Kidney epithelial cell (primary cell): ENCODE data around the gene QPCT. TPM values are rescaled to one million over a fixed set of nuclear protein-coding genes. Genes with fewer than 3 reads are reported as not detected.

Source experiments
- DNase-seq: peaks from one replicate; pipeline ENCODE4 v3.0.0-alpha.2; 2010; ENCODE audit warnings: low read depth
- H3K27me3 ChIP-seq: 2 replicates; pipeline ENCODE4 v1.6.0; 2011; ENCODE audit warnings: low read length; ENCODE audit not compliant: control insufficient read depth, insufficient read depth
- H3K36me3 ChIP-seq: 2 replicates; pipeline ENCODE4 v1.5.1; 2011; ENCODE audit warnings: low read length; ENCODE audit not compliant: control insufficient read depth, insufficient read depth
- H3K4me3 ChIP-seq: 2 replicates; pipeline ENCODE4 v1.5.1; 2011; ENCODE audit warnings: low read depth, mild to moderate bottlenecking, control low read depth, low read length
- total RNA-seq: library from RNA; depleted of rRNA; stranded (reverse); fragments of >200 nt; gene quantifications from 2 replicates; pipeline ENCODE4 v1.2.3, GENCODE V29; 2015
- TF ChIP-seq, protein P1 (sequence below): IDR thresholded peaks from 2 replicates; pipeline ENCODE4 v1.5.1; 2011; ENCODE audit warnings: mild to moderate bottlenecking, moderate library complexity, low read length, control low read depth, inconsistent platforms; ENCODE audit not compliant: insufficient read depth, poor library complexity, severe bottlenecking

The QPCT gene
- total RNA-seq, 1 donor from 2014 or later: 35.4 TPM

DNA sequence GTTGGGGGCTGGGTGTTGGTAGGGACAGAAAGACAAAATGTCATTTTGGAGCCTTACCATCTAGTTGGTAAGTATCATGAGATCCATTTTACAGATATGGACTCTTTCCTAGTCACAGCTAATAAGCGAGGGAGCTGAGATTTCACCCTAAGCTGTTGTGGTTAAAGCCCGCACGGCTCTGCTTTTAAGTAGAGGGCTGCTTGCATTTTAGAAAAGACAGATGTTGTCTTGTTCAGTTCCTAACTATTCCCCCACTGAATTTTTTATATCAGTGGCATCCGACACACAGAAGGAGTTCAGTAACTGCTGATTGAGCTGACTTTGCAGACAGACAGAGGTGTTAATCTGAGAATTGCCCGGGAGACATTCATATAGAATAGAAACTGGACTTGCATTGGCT, 3.7 kb downstream of the QPCT start:
- TF ChIP-seq, protein P1, sequence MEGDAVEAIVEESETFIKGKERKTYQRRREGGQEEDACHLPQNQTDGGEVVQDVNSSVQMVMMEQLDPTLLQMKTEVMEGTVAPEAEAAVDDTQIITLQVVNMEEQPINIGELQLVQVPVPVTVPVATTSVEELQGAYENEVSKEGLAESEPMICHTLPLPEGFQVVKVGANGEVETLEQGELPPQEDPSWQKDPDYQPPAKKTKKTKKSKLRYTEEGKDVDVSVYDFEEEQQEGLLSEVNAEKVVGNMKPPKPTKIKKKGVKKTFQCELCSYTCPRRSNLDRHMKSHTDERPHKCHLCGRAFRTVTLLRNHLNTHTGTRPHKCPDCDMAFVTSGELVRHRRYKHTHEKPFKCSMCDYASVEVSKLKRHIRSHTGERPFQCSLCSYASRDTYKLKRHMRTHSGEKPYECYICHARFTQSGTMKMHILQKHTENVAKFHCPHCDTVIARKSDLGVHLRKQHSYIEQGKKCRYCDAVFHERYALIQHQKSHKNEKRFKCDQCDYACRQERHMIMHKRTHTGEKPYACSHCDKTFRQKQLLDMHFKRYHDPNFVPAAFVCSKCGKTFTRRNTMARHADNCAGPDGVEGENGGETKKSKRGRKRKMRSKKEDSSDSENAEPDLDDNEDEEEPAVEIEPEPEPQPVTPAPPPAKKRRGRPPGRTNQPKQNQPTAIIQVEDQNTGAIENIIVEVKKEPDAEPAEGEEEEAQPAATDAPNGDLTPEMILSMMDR: no peak
- no peak overlapping the region for H3K4me3 ChIP-seq
- H3K36me3 ChIP-seq: no peaks in the 10 kb centered on the region
- DNase-seq: no peak
- H3K27me3 ChIP-seq: no peaks in the 10 kb centered on the region

DNA sequence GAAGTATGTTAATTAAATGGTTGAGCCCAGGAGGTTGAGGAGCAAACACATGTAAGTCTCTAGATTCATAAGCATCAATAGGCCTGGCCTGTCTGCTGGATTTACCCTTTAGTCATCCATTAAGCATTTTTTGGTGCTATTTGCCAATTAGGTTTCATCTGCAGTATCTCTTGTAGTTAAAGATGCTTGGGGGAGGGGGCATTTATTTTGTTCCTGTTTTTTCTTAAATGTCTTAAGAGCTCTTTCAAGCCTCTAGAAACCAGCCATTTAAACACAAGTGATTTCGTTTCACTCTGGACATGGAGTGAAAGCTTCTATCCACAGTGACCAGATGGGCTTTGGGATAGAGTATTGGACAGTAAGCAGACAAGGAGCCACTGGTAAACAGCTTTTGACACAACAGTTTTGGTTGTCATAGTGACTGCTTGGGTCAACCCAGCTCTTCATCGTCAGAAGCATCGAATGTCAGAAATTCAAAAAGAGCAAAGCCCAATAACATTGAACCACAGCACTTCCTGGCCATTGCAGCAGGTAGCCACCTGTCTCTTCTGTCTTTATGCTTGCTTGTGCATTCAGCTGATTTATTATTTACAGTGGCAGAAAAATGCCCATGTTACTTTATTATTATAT, 4.9 kb downstream of the QPCT start:
- TF ChIP-seq, protein P1: no peak
- Histone ChIP-seq H3K36me3 (no peaks in the 10 kb centered on the region), H3K4me3 (no peak overlapping the region), H3K27me3 (no peaks in the 10 kb centered on the region)
- DNase-seq: no peak

DNA sequence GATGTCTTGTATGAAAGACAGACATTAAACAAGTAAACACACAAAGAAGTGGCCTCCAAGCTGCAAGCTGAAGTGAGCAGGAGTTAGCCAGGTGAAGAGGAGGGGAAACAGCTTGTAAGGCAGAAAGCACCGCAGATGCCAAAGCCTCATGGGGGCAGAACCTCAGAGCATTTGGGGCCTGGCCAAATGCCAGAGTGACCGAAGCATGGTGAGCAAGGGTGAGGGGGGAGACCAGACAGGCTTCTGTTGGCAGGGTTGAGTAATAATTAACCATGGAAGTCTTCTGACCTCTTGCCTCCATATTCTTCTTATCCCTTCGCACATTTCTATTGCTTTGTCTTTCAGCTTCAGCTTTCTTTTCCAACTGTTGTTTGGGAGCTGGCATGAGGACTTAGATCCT, 5.6 kb downstream of the QPCT start:
- H3K36me3 ChIP-seq: no peaks in the 10 kb centered on the region
- TF ChIP-seq, protein P1: no peak
- no peaks in the 10 kb centered on the region for H3K27me3 ChIP-seq
- peak; percentile 75 for DNase-seq
- no peak overlapping the region for H3K4me3 ChIP-seq

DNA sequence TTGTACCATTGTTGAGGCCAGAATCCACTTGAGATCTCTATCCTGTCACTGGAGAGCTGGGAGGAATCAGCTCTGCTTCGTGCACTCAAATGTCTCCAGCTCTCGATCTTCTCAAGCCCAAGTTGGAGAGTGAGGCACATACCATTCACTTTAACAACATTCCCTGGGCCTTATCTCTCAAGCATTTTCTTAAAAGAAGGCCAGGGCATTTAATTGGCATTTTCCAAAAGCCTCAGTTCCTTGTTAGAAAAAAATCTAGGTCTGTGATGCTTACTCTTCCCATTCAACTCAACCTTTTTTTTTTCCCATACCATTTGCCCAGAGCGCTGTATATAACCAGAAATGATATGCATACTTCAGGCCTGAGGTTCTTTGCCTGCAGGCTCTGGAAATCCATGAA, 10.1 kb downstream of the QPCT start:
- H3K36me3 ChIP-seq: no peaks in the 10 kb centered on the region
- no peak for DNase-seq
- TF ChIP-seq, protein P1: no peak
- no peaks in the 10 kb centered on the region for H3K27me3 ChIP-seq
- H3K4me3 ChIP-seq: no peak overlapping the region

DNA sequence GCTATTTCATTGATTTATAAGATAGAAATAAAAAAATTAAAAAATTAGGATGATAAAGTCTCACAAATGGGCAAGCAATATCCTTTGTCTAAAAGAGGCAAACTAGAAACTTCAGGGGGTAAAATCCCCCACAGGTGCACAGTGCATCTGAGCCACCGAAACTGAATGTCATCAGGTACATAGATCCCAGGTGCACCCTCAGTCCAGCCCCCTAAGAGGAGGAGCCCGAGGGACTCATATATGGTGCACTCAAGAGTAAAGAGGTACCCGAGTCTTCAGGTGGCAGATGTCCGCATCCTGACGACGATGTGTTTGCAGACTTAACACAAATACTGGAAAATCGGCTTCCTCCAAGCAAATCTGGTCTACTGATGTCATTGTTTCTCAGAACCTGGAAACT, 11.3 kb downstream of the QPCT start:
- DNase-seq: no peak
- TF ChIP-seq, protein P1: no peak

DNA sequence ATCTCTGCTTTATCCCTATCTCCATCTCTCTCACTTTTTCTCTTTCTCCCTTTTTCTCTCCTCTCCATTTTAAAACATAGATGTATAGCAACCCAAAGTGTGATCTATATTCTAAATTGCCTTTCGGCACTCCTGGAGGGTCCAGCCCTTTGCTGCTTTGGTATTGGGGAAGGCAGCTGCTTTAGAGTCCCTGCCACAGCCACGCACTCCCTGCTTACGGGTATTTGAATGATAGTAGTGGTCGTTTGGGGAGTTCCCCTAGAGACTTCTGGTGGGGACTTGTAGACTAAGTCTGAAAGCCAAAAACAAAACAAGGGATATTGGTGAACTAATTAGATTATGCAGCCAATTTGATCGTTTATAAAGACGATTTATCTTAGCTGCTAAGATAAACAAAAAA, 11.9 kb downstream of the QPCT start:
- Histone ChIP-seq H3K4me3 (no peak overlapping the region), H3K27me3 (no peaks in the 10 kb centered on the region), H3K36me3 (no peaks in the 10 kb centered on the region)
- TF ChIP-seq, protein P1: no peak
- no peak for DNase-seq

More for the DNA sequence above, 11.3 kb downstream of the QPCT start:
- no peaks in the 10 kb centered on the region for H3K27me3 ChIP-seq
- H3K36me3 ChIP-seq: no peaks in the 10 kb centered on the region
- no peak overlapping the region for H3K4me3 ChIP-seq
